ENCODE data around the gene PTHLH.

The PTHLH gene

GRCh38 chr12:27972721-27973120 lies at the start of gene PTHLH:
PTHLH (minus strand) TSS chr12:27972733; CDS start chr12:27969494, 3,239 bp downstream.
- no peak within 1 kb of the TSS for H3K27ac Mint-ChIP-seq
- no peaks in the 10 kb centered on the region for H3K9me3 Mint-ChIP-seq (ENCODE audit: low read depth)
- peaks cover 34% of the 10 kb centered on the region for H3K4me1 Mint-ChIP-seq (ENCODE audit: low read depth)
- peaks cover 52% of the 10 kb centered on the region for H3K27me3 Mint-ChIP-seq
- peak within 1 kb of the TSS; percentile 78 for H3K4me3 Mint-ChIP-seq
- H3K36me3 Mint-ChIP-seq: no peaks in the 10 kb centered on the region

DNA sequence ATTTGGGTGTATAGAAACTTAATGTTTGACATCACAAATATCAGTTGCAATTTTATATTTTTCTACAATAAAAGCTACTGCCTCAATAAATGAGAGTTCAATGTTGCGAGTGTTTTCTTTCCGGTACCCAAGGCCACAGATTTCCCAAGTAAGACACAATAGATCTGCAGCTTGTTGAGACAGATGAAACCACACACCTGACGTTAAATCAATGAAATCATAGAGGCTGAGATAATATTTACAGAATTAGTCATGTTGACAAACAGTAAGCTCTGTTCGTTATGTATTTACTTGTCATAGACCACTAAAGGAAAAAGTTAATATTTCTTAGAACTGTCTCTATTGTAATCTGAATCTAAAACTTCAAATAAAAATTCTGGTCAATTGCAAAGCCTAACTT lies 49.2 kb upstream of the PTHLH start:
- Mint-ChIP-seq H3K36me3 (no peaks in the 10 kb centered on the region), H3K9me3 (ENCODE audit: low read depth) (no peaks in the 10 kb centered on the region), H3K27me3 (peaks cover 5% of the 10 kb centered on the region), H3K27ac (no peak overlapping the region), H3K4me3 (no peak overlapping the region), H3K4me1 (ENCODE audit: low read depth) (no peaks in the 10 kb centered on the region)

DNA sequence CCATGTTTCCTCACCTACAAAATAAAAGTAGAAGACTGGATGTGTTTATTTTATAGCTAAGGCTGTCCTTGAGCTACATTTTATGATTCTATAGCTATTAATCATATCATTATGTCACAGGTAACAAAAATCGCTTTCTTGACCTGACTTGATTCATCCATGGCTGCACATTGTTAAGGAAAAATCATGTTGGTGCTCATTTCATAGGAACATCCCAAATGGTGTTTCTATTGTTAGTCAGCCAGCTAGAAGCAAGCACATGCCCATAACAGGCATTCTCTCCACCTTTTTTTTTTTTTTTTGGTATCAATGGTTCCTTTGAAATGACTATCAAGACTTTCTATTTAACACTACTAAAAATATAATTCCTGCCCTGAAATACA lies 45.3 kb upstream of the PTHLH start:
- Mint-ChIP-seq H3K36me3 (no peaks in the 10 kb centered on the region), H3K9me3 (ENCODE audit: low read depth) (no peaks in the 10 kb centered on the region), H3K27ac (no peak overlapping the region)

DNA sequence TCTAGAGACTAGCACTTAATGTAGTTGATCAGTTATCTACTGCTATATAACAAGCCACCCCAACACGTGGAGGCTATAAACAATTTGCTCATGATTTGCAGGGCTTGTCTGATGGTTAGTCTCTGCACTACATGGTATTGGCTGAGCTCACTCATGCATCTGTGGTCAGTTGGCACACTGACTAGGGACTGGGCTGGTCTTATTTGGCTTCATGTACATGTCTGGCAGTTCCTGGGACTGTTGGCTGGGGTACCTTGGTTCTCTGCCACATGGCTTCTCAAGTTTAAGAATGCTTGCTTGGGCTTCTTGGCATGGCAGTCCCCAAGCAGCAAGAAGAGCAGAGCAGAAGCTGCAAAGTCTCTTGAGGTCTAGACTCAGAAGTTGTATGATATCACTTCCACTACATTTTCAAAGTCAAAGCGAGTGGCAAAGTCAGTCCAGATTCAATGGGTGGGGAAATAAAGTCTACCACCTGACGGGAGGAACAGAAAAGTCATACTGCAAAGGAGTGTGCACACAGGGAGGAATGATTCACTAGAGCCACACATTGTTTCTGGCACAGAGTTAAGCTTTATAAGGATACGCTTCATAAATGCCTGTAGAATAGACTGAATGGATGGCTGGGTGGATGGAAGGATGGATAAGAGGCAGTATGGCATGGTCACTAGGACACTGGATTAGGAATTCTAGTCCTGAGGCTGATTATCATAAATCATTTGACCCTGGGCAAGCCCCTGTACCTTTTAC lies 44.8 kb upstream of the PTHLH start:
- Mint-ChIP-seq H3K27ac (no peak overlapping the region), H3K4me1 (ENCODE audit: low read depth) (no peaks in the 10 kb centered on the region), H3K9me3 (ENCODE audit: low read depth) (no peaks in the 10 kb centered on the region), H3K27me3 (peaks cover 1% of the 10 kb centered on the region), H3K4me3 (no peak overlapping the region), H3K36me3 (no peaks in the 10 kb centered on the region)

More for the DNA sequence above, 45.3 kb upstream of the PTHLH start:
- peaks cover 1% of the 10 kb centered on the region for H3K27me3 Mint-ChIP-seq
- H3K4me3 Mint-ChIP-seq: no peak overlapping the region
- no peaks in the 10 kb centered on the region for H3K4me1 Mint-ChIP-seq (ENCODE audit: low read depth)

- Mint-ChIP-seq H3K27ac (no peak overlapping the region), H3K27me3 (no peaks in the 10 kb centered on the region), H3K9me3 (ENCODE audit: low read depth) (no peaks in the 10 kb centered on the region), H3K4me1 (ENCODE audit: low read depth) (no peaks in the 10 kb centered on the region), H3K4me3 (no peak overlapping the region), H3K36me3 (no peaks in the 10 kb centered on the region)
Measured at GRCh38 chr12:28015165-28015564, 42.6 kb upstream of the PTHLH start.

DNA sequence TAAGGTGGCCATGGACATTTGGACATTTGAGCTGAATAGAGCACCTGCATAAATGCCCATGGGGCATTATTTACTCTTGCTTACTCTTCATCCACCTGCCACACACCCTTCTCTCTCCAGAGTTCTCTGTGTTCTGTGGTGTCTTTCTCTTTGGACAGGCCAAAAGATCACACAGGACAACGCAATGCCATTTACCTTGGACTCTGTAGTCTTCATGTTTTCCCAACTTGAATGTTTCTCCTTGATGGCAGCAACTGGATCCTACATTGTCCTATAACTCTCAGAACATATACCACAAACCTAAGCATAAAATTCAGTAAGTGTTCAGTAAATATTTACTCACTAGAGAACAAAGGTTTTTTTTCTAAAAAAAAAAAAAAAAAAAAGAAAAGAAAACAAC lies 41.7 kb upstream of the PTHLH start:
- no peaks in the 10 kb centered on the region for H3K4me1 Mint-ChIP-seq (ENCODE audit: low read depth)
- no peaks in the 10 kb centered on the region for H3K36me3 Mint-ChIP-seq
- H3K27me3 Mint-ChIP-seq: no peaks in the 10 kb centered on the region
- H3K4me3 Mint-ChIP-seq: no peak overlapping the region
- no peak overlapping the region for H3K27ac Mint-ChIP-seq
- H3K9me3 Mint-ChIP-seq (ENCODE audit: low read depth): no peaks in the 10 kb centered on the region

DNA sequence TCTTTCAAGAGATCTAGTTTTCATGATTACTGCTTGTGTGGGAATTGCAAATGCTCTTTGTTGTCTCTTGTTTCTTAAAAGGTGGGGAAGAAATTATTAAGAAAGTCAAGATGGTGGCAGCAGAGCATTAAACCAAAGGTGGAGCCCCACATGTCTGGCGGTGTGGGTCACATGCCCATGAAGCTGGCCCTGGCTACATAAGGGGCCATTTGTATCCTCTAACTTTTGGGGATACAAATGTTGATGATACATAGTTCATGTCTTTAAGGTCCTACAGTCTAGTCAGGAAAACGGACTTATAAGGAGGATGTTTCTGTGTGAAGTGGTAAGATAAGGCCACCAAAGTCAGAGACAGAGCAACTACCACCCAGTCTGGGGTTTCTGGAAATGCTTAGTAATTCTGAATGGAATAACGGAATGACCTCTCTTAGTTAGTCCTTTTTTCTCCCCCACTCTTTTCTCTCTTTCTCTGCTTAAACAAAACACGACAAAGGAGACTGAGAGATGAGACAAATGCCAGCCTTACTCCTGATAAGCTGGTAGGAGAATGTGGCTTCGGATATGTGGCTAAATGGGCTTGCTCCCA lies 39.9 kb upstream of the PTHLH start:
- H3K27me3 Mint-ChIP-seq: peaks cover 5% of the 10 kb centered on the region

DNA sequence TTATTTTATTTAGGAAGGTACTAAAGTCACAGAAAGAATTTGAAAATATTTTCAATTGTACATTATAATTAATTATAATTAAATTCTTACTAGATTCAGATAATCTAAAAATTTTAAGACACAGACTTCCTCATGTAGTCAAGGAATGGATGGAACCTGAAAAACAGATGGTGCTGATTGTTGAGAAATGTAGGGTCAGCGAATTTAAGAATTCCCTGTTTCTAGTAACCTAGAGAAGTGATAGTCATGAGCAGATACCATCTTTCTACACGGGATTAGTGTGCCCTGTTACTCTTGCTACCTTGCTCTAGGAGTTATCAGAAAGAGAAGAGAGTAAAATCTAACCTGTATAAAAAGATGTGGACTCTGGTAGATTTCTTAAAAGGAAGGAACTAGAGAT lies 37.5 kb upstream of the PTHLH start:
- Mint-ChIP-seq H3K4me3 (no peak overlapping the region), H3K4me1 (ENCODE audit: low read depth) (no peaks in the 10 kb centered on the region), H3K9me3 (ENCODE audit: low read depth) (no peaks in the 10 kb centered on the region), H3K27me3 (peaks cover 7% of the 10 kb centered on the region), H3K36me3 (peaks cover 3% of the 10 kb centered on the region), H3K27ac (no peak overlapping the region)

More for the DNA sequence above, 39.9 kb upstream of the PTHLH start:
- no peak overlapping the region for H3K4me3 Mint-ChIP-seq
- H3K36me3 Mint-ChIP-seq: peaks cover 3% of the 10 kb centered on the region
- no peaks in the 10 kb centered on the region for H3K9me3 Mint-ChIP-seq (ENCODE audit: low read depth)
- H3K27ac Mint-ChIP-seq: no peak overlapping the region
- H3K4me1 Mint-ChIP-seq (ENCODE audit: low read depth): no peaks in the 10 kb centered on the region

- Mint-ChIP-seq H3K27ac (no peak overlapping the region), H3K27me3 (peaks cover 1% of the 10 kb centered on the region), H3K9me3 (ENCODE audit: low read depth) (peaks cover 8% of the 10 kb centered on the region)
Measured at GRCh38 chr12:27999970-28000369, 27.4 kb upstream of the PTHLH start.

GRCh38 chr12:27999521-27999920 lies 27.0 kb upstream of the PTHLH start:
- peaks cover 8% of the 10 kb centered on the region for H3K9me3 Mint-ChIP-seq (ENCODE audit: low read depth)
- no peaks in the 10 kb centered on the region for H3K36me3 Mint-ChIP-seq
- H3K4me1 Mint-ChIP-seq (ENCODE audit: low read depth): no peaks in the 10 kb centered on the region

More at GRCh38 chr12:27999970-28000369, 27.4 kb upstream of the PTHLH start:
- no peaks in the 10 kb centered on the region for H3K4me1 Mint-ChIP-seq (ENCODE audit: low read depth)
- H3K36me3 Mint-ChIP-seq: no peaks in the 10 kb centered on the region
- no peak overlapping the region for H3K4me3 Mint-ChIP-seq

GRCh38 chr12:27998658-27999057 lies 26.1 kb upstream of the PTHLH start:
- Mint-ChIP-seq H3K4me1 (ENCODE audit: low read depth) (no peaks in the 10 kb centered on the region), H3K36me3 (no peaks in the 10 kb centered on the region), H3K4me3 (no peak overlapping the region), H3K27ac (no peak overlapping the region), H3K9me3 (ENCODE audit: low read depth) (peaks cover 8% of the 10 kb centered on the region), H3K27me3 (peaks cover 1% of the 10 kb centered on the region)

More at GRCh38 chr12:27999521-27999920, 27.0 kb upstream of the PTHLH start:
- H3K27me3 Mint-ChIP-seq: peaks cover 1% of the 10 kb centered on the region
- H3K27ac Mint-ChIP-seq: no peak overlapping the region
- no peak overlapping the region for H3K4me3 Mint-ChIP-seq

DNA sequence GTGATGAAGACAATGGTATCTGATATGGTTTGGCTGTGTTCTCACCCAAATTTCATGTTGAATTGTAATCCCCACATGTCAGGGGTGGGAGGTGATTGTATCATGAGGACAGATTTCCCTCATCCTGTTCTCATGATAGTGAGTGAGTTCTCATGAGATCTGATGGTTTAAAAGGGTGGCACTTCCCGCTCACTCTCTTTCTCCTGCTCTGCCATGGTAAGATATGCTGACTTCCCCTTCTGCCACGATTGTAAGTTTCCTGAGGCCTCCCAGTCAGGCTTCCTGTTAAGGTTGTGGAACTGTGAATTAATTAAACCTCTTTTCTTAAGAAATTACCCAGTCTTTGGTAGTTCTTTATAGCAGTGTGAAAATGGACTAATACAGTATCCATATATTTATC lies 25.6 kb upstream of the PTHLH start:
- Mint-ChIP-seq H3K4me3 (no peak overlapping the region), H3K9me3 (ENCODE audit: low read depth) (peaks cover 8% of the 10 kb centered on the region), H3K27ac (no peak overlapping the region), H3K27me3 (peaks cover 1% of the 10 kb centered on the region), H3K4me1 (ENCODE audit: low read depth) (no peaks in the 10 kb centered on the region), H3K36me3 (no peaks in the 10 kb centered on the region)

DNA sequence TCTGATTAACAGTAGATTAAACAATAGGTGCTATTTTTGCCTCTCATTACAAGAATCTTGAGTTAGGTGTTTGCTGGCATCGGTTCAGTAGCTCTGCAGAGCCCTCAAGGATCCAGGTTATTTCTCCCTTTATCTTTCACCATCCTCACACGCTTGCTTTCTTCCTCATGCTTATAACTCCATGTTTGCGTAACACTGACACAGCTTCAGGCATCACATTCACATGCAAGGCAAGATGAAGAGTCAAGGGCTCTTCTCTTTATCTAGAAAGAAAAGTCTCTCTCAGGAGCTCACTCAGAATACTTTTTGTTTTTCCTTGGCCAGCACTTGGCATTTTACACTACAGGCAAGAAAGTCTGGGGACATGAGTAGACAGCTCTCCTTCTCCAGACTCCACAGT lies 24.2 kb upstream of the PTHLH start:
- no peak overlapping the region for H3K4me3 Mint-ChIP-seq
- H3K27ac Mint-ChIP-seq: no peak overlapping the region

DNA sequence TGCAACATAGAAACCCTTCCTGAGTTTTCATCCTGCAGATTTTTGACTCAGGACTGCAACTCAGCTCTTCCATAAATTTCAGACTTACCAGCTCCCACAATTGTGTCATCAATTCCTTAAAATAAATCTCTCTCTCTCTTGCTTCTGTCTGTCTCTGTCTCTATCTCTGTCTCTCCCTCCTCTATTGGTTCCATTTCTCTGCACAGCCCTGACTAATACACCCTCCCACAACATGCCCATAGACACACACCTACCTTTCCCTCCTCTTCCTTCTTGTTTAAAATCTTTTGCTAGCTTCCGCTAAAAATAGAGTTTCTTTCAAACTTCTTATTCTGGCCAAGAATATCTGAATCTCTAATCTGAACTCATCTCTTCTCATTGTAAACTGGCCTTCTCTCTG lies 22.9 kb upstream of the PTHLH start:
- Mint-ChIP-seq H3K9me3 (ENCODE audit: low read depth) (peaks cover 6% of the 10 kb centered on the region), H3K36me3 (no peaks in the 10 kb centered on the region), H3K27me3 (peaks cover 9% of the 10 kb centered on the region), H3K4me1 (ENCODE audit: low read depth) (no peaks in the 10 kb centered on the region), H3K4me3 (no peak overlapping the region), H3K27ac (no peak overlapping the region)

More for the DNA sequence above, 24.2 kb upstream of the PTHLH start:
- Mint-ChIP-seq H3K36me3 (no peaks in the 10 kb centered on the region), H3K27me3 (peaks cover 5% of the 10 kb centered on the region), H3K9me3 (ENCODE audit: low read depth) (peaks cover 8% of the 10 kb centered on the region), H3K4me1 (ENCODE audit: low read depth) (no peaks in the 10 kb centered on the region)

DNA sequence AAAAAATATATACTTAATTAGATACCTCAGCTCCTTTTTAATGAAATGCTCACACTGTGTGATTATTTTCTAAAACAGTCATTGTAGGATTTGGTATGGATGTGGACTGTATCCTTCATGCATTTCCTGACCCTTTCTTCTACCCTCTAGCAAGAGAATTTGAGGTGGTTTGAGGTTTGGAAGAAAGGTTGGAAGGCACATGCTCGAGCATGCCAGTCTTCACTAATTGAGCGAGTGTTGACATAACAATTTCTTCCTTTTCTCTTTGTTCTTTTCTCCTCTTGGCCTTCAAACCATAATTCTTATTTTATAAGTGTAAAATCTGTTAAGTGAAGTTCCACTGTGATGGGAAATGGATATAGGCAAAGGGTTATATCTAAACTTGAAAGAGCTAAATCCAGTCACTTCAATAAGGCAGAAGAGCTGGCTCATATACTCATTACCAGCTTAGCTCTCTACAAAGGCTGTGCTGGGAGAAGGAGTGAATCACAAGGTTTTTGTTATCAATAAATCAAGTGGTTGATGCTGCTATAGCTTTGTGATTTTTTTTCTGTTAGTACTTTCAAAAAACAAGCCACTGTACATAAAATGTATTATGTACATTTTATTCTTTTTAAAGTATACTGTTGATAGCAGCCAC lies 16.2 kb upstream of the PTHLH start:
- H3K27me3 Mint-ChIP-seq: peaks cover 16% of the 10 kb centered on the region
- H3K27ac Mint-ChIP-seq: no peak overlapping the region
- H3K4me1 Mint-ChIP-seq (ENCODE audit: low read depth): no peaks in the 10 kb centered on the region
- H3K36me3 Mint-ChIP-seq: no peaks in the 10 kb centered on the region
- H3K4me3 Mint-ChIP-seq: no peak overlapping the region
- no peaks in the 10 kb centered on the region for H3K9me3 Mint-ChIP-seq (ENCODE audit: low read depth)

Measured in activated naive CD8-positive, alpha-beta T cell (primary cell).